Fibroblast of the aortic adventitia (primary cell): ENCODE results near the gene VIT. TPM values are rescaled to one million over a fixed set of nuclear protein-coding genes. Genes with fewer than 3 reads are reported as not detected.

Experiments
- DNase-seq: peaks from one replicate; pipeline ENCODE4 v3.0.0-alpha.2; 2010; ENCODE audit warnings: low read depth
- H3K4me3 ChIP-seq: 2 replicates; pipeline ENCODE4 v1.5.1; 2011; ENCODE audit warnings: low read depth, mild to moderate bottlenecking, control low read depth, low read length, moderate library complexity
- total RNA-seq: library from RNA; depleted of rRNA; stranded (reverse); fragments of >200 nt; gene quantifications from 2 replicates; pipeline ENCODE4 v1.2.3, GENCODE V29; 2012; ENCODE audit warnings: low replicate concordance
- TF ChIP-seq, protein P1 (sequence below): IDR thresholded peaks from 2 replicates; pipeline ENCODE4 v1.5.1; 2011; ENCODE audit warnings: mild to moderate bottlenecking, low read length, control low read depth, inconsistent platforms; ENCODE audit not compliant: insufficient read depth

The VIT gene
- total RNA-seq, 1 donor: 12.9 TPM

DNA sequence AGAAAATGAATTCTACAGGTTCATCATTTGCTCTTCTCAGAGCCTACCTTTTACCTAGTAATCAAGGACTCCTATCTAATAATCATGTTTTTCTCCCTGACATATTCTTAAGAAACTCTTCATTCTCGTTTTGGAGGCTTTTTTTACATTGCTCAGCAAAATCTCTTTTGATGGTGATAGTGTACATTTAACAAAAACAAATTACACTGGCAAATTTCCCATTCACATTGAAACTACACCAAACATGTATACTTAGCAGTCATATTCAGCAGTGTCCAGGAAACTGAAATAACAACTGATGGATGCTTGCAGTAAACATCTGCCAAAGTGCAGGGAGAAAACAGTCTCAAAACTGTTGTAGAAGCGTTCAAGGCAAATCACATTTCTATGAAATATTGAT lies 4.4 kb upstream of the VIT start:
- no peak overlapping the region for H3K4me3 ChIP-seq
- TF ChIP-seq, protein P1, sequence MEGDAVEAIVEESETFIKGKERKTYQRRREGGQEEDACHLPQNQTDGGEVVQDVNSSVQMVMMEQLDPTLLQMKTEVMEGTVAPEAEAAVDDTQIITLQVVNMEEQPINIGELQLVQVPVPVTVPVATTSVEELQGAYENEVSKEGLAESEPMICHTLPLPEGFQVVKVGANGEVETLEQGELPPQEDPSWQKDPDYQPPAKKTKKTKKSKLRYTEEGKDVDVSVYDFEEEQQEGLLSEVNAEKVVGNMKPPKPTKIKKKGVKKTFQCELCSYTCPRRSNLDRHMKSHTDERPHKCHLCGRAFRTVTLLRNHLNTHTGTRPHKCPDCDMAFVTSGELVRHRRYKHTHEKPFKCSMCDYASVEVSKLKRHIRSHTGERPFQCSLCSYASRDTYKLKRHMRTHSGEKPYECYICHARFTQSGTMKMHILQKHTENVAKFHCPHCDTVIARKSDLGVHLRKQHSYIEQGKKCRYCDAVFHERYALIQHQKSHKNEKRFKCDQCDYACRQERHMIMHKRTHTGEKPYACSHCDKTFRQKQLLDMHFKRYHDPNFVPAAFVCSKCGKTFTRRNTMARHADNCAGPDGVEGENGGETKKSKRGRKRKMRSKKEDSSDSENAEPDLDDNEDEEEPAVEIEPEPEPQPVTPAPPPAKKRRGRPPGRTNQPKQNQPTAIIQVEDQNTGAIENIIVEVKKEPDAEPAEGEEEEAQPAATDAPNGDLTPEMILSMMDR: no peak

GRCh38 chr2:36693825-36694224 lies 2.7 kb upstream of the VIT start:
- no peak for DNase-seq
- TF ChIP-seq, protein P1: no peak

More for the DNA sequence above, 4.4 kb upstream of the VIT start:
- DNase-seq: no peak

DNA sequence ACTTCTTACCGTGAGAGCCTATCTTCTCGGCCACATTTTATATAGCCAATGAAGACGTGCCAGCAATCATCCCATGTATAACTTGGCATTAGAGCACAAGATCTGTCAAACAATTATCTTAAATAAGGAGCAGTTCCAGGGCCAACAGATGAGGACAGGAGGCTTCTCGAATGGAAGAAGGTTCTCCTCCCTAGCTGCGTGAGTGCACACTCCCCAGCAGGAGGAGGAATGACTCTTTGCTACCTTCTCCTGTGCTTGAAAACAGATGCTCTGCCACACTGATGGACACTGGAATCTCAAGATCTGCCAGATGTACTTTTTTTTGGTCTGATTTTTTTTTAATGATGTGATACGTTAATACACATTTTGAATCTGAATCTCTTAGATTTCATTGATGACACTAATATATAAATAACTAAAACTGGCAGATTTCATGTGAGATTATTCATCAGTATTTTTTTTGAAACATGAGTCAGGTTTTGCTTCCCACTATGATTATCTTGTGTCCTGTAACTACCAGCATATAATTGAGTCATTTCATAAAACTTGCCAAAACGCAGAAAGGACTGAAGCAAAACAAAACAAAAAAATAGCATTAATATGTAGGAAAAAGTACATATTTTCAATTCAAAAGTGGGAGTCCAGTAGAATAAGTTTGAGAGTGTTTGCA lies 626 bp upstream of the VIT start:
- H3K4me3 ChIP-seq: no peak overlapping the region
- TF ChIP-seq, protein P1: peak; percentile 63
- DNase-seq: peak; percentile 69

More at GRCh38 chr2:36693825-36694224, 2.7 kb upstream of the VIT start:
- H3K4me3 ChIP-seq: no peak overlapping the region

DNA sequence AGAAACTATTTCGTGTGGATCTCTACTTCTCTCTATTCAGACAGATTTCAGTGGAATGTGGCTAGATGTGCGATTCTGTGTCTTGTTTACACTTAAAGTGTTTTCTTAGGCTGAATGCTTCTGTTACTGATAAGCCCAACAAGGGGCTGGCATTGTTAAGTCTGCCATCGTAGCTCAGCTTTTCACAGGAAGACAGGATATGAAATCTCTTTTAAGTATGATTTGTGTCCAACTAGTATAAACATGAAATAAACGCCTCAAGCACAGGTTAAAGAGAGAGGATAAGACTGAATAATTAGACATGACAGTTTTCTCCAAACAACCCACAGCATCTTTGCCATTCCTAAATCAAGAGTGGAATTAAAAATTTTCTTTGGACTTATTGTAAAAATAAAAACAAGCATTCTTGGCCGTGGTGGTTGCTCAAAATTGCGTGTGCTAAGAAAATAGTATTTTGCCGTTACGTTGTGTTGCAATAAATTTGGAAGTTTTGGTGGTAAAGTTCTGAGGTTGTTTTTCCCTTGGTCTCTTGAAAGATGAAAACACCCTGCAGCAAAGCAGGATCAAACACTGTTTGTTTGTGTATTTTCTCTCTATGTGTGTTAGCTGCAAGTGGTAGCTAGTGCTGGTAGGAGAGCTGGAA lies 1.0 kb downstream of the VIT start:
- H3K4me3 ChIP-seq: peak overlapping the region; percentile 6
- DNase-seq: peak; percentile 40
- TF ChIP-seq, protein P1: no peak

- TF ChIP-seq, protein P1: no peak
- peak; percentile 40 for DNase-seq
These were observed 2.5 kb downstream of the VIT start for GRCh38 chr2:36698993-36699392.

GRCh38 chr2:36700311-36700710 lies 3.8 kb downstream of the VIT start:
- no peak for DNase-seq
- TF ChIP-seq, protein P1: no peak
- no peak overlapping the region for H3K4me3 ChIP-seq

More at GRCh38 chr2:36698993-36699392, 2.5 kb downstream of the VIT start:
- H3K4me3 ChIP-seq: no peak overlapping the region
